ENCODE data around the gene SERF1A.
"Not testable (repeated sequence)": the region's sequence is repeated elsewhere in the genome, so short reads cannot be mapped to it uniquely, and the experiment has no call there.

SERF1A gene

GRCh38 chr5:70900533-70901271, at the start of gene SERF1A:
Gene SERF1A (plus strand): TSS chr5:70900669. CDS start chr5:70900870, 201 bp downstream.
- DNase-seq (ENCODE audit: low read depth in 1 of 2, low spot score in 1 of 2): not testable (repeated sequence)

- DNase-seq (ENCODE audit: low read depth in 1 of 2, low spot score in 1 of 2): not testable (repeated sequence)
Observed at GRCh38 chr5:70866778-70867177, 33.7 kb upstream of the SERF1A start.

- DNase-seq (ENCODE audit: low read depth in 1 of 2, low spot score in 1 of 2): not testable (repeated sequence)
Observed at GRCh38 chr5:70870626-70871025, 29.8 kb upstream of the SERF1A start.

- DNase-seq (ENCODE audit: low read depth in 1 of 2, low spot score in 1 of 2): not testable (repeated sequence)
Observed at GRCh38 chr5:70896076-70896475, 4.4 kb upstream of the SERF1A start.

GRCh38 chr5:70901272-70901571, 753 bp downstream of the SERF1A start:
- not testable (repeated sequence) for DNase-seq (ENCODE audit: low read depth in 1 of 2, low spot score in 1 of 2)

- not testable (repeated sequence) for DNase-seq (ENCODE audit: low read depth in 1 of 2, low spot score in 1 of 2)
Observed at GRCh38 chr5:70906624-70907023, 6.2 kb downstream of the SERF1A start.

- DNase-seq (ENCODE audit: low read depth in 1 of 2, low spot score in 1 of 2): not testable (repeated sequence)
Observed at GRCh38 chr5:70916829-70917228, 16.4 kb downstream of the SERF1A start.

- DNase-seq (ENCODE audit: low read depth in 1 of 2, low spot score in 1 of 2): not testable (repeated sequence)
Observed at GRCh38 chr5:70925211-70925562, 24.7 kb downstream of the SERF1A start.

- not testable (repeated sequence) for DNase-seq (ENCODE audit: low read depth in 1 of 2, low spot score in 1 of 2)
Observed at GRCh38 chr5:70931709-70932368, 31.4 kb downstream of the SERF1A start.

GRCh38 chr5:70932560-70932959, 32.1 kb downstream of the SERF1A start:
- DNase-seq (ENCODE audit: low read depth in 1 of 2, low spot score in 1 of 2): not testable (repeated sequence)

GRCh38 chr5:70953068-70953467, 52.6 kb downstream of the SERF1A start:
- not testable (repeated sequence) for DNase-seq (ENCODE audit: low read depth in 1 of 2, low spot score in 1 of 2)
